ENCODE measurements around the gene CASZ1.

The CASZ1 gene

GRCh38 chr1:10773376-10773775 is 23.1 kb downstream of the CASZ1 start:
- no peak overlapping the region for H3K4me3 ChIP-seq (ENCODE audit: severe bottlenecking)
- H3K27ac ChIP-seq (ENCODE audit: poor library complexity, severe bottlenecking), result no peak overlapping the region
- ATAC-seq (ENCODE audit: low read depth), result no peak
- H3K27me3 ChIP-seq (ENCODE audit: insufficient read depth, poor library complexity, severe bottlenecking), result no peaks in the 10 kb centered on the region
- no peaks in the 10 kb centered on the region for H3K9me3 ChIP-seq (ENCODE audit: severe bottlenecking)
- TF ChIP-seq, protein P1, sequence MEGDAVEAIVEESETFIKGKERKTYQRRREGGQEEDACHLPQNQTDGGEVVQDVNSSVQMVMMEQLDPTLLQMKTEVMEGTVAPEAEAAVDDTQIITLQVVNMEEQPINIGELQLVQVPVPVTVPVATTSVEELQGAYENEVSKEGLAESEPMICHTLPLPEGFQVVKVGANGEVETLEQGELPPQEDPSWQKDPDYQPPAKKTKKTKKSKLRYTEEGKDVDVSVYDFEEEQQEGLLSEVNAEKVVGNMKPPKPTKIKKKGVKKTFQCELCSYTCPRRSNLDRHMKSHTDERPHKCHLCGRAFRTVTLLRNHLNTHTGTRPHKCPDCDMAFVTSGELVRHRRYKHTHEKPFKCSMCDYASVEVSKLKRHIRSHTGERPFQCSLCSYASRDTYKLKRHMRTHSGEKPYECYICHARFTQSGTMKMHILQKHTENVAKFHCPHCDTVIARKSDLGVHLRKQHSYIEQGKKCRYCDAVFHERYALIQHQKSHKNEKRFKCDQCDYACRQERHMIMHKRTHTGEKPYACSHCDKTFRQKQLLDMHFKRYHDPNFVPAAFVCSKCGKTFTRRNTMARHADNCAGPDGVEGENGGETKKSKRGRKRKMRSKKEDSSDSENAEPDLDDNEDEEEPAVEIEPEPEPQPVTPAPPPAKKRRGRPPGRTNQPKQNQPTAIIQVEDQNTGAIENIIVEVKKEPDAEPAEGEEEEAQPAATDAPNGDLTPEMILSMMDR (IDR thresholded peaks at IDR 0.05; ENCODE audit: poor library complexity, severe bottlenecking), result no peak
- peaks cover 2% of the 10 kb centered on the region for H3K4me1 ChIP-seq (ENCODE audit: insufficient read depth, poor library complexity, severe bottlenecking)
- no peaks in the 10 kb centered on the region for H3K36me3 ChIP-seq (ENCODE audit: low read depth)
- no peak for DNase-seq (ENCODE audit: low spot score)

- Histone ChIP-seq H3K36me3 (ENCODE audit: low read depth) (no peaks in the 10 kb centered on the region), H3K4me1 (ENCODE audit: insufficient read depth, poor library complexity, severe bottlenecking) (no peaks in the 10 kb centered on the region), H3K4me3 (ENCODE audit: severe bottlenecking) (no peak overlapping the region), H3K27ac (ENCODE audit: poor library complexity, severe bottlenecking) (no peak overlapping the region), H3K9me3 (ENCODE audit: severe bottlenecking) (no peaks in the 10 kb centered on the region), H3K27me3 (ENCODE audit: insufficient read depth, poor library complexity, severe bottlenecking) (no peaks in the 10 kb centered on the region)
- no peak for ATAC-seq (ENCODE audit: low read depth)
- no peak for DNase-seq (ENCODE audit: low spot score)
- TF ChIP-seq, protein P1 (IDR thresholded peaks at IDR 0.05; ENCODE audit: poor library complexity, severe bottlenecking), result no peak
These were observed 23.7 kb downstream of the CASZ1 start for GRCh38 chr1:10772711-10773110.

GRCh38 chr1:10771789-10772188 is 24.7 kb downstream of the CASZ1 start:
- no peak for DNase-seq (ENCODE audit: low spot score)
- H3K27ac ChIP-seq (ENCODE audit: poor library complexity, severe bottlenecking), result no peak overlapping the region
- TF ChIP-seq, protein P1 (IDR thresholded peaks at IDR 0.05; ENCODE audit: poor library complexity, severe bottlenecking), result no peak
- no peak; the same call in 2 of the 3 replicates for ATAC-seq (ENCODE audit: low read depth)
- no peaks in the 10 kb centered on the region for H3K27me3 ChIP-seq (ENCODE audit: insufficient read depth, poor library complexity, severe bottlenecking)
- no peaks in the 10 kb centered on the region for H3K4me1 ChIP-seq (ENCODE audit: insufficient read depth, poor library complexity, severe bottlenecking)
- H3K36me3 ChIP-seq (ENCODE audit: low read depth), result no peaks in the 10 kb centered on the region
- H3K4me3 ChIP-seq (ENCODE audit: severe bottlenecking), result no peak overlapping the region
- H3K9me3 ChIP-seq (ENCODE audit: severe bottlenecking), result no peaks in the 10 kb centered on the region

DNA sequence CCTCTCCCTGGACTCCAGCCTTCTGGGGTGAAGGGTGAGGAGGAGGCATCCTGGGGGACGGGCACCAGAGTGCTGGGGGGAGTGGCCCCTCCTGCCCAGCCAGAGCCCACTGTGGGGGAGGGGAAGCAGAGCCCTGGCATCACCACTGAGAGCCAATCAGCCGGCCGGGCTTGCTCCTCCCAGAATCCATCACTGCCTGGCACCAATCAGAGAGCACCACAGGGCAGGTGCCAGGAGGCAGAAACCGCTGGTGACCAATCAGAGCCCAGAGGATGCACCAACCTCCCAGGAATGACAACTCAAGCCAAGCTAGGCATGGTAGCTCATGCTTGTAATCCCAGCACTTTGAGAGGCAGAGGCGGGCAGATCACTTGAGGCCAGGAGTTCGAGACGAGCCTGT is 27.9 kb downstream of the CASZ1 start:
- TF ChIP-seq, protein P1 (IDR thresholded peaks at IDR 0.05; ENCODE audit: poor library complexity, severe bottlenecking), result no peak
- ATAC-seq (ENCODE audit: low read depth) (no peak), DNase-seq (ENCODE audit: low spot score) (no peak)
- no peak overlapping the region for H3K4me3 ChIP-seq (ENCODE audit: severe bottlenecking)
- no peaks in the 10 kb centered on the region for H3K9me3 ChIP-seq (ENCODE audit: severe bottlenecking)
- no peak overlapping the region for H3K27ac ChIP-seq (ENCODE audit: poor library complexity, severe bottlenecking)
- peaks cover 7% of the 10 kb centered on the region for H3K4me1 ChIP-seq (ENCODE audit: insufficient read depth, poor library complexity, severe bottlenecking)
- no peaks in the 10 kb centered on the region for H3K27me3 ChIP-seq (ENCODE audit: insufficient read depth, poor library complexity, severe bottlenecking)
- H3K36me3 ChIP-seq (ENCODE audit: low read depth), result no peaks in the 10 kb centered on the region

- DNase-seq (ENCODE audit: low spot score), result no peak
These were observed 29.2 kb downstream of the CASZ1 start for GRCh38 chr1:10767282-10767681.

More at GRCh38 chr1:10767282-10767681, 29.2 kb downstream of the CASZ1 start:
- no peaks in the 10 kb centered on the region for H3K36me3 ChIP-seq (ENCODE audit: low read depth)
- no peaks in the 10 kb centered on the region for H3K9me3 ChIP-seq (ENCODE audit: severe bottlenecking)
- H3K27me3 ChIP-seq (ENCODE audit: insufficient read depth, poor library complexity, severe bottlenecking), result no peaks in the 10 kb centered on the region
- no peak for ATAC-seq (ENCODE audit: low read depth)
- no peak overlapping the region for H3K4me3 ChIP-seq (ENCODE audit: severe bottlenecking)
- H3K27ac ChIP-seq (ENCODE audit: poor library complexity, severe bottlenecking), result no peak overlapping the region
- H3K4me1 ChIP-seq (ENCODE audit: insufficient read depth, poor library complexity, severe bottlenecking), result peaks cover 7% of the 10 kb centered on the region
- TF ChIP-seq, protein P1 (IDR thresholded peaks at IDR 0.05; ENCODE audit: poor library complexity, severe bottlenecking), result no peak
